Neural cell (in vitro differentiated cells): ENCODE measurements around the gene FBN1.

Experiments used
- CTCF ChIP-seq: fragments of 450-650 bp; IDR thresholded peaks from 2 replicates; pipeline ENCODE4 v1.5.1; 2014; ENCODE audit warnings: antibody characterized with exemption, mild to moderate bottlenecking, moderate library complexity; ENCODE audit not compliant: poor library complexity, severe bottlenecking
- EP300 ChIP-seq: fragments of 450-650 bp; conservative IDR thresholded peaks from 2 replicates; pipeline ENCODE4 v1.6.1; 2014; ENCODE audit warnings: antibody characterized with exemption, mild to moderate bottlenecking, moderate library complexity; ENCODE audit not compliant: poor library complexity, severe bottlenecking
- EZH2 ChIP-seq: fragments of 200-600, 300-800 bp; shearing (Covaris generic), sonication (generic); IDR thresholded peaks from 2 replicates; pipeline ENCODE4 v1.6.1; 2014; ENCODE audit warnings: antibody characterized with exemption, low read length, borderline replicate concordance, mild to moderate bottlenecking; ENCODE audit not compliant: insufficient read depth, poor library complexity, severe bottlenecking
- POLR2AphosphoS5 ChIP-seq: IDR thresholded peaks from 2 replicates; pipeline ENCODE4 v1.6.1; 2012
- RAD21 ChIP-seq: fragments of 450-650 bp; conservative IDR thresholded peaks from 2 replicates; pipeline ENCODE4 v1.6.1; 2014; ENCODE audit warnings: antibody characterized with exemption, mild to moderate bottlenecking, moderate library complexity
- REST ChIP-seq: IDR thresholded peaks from 2 replicates; pipeline ENCODE4 v1.6.1; 2012; ENCODE audit warnings: borderline replicate concordance
- TAF1 ChIP-seq: IDR thresholded peaks from 2 replicates; pipeline ENCODE4 v1.6.1; 2012; ENCODE audit warnings: low read depth

- TF ChIP-seq CTCF: no peak
- no peak for TF ChIP-seq EZH2
- no peak for TF ChIP-seq RAD21
- no peak for TF ChIP-seq EP300
- no peak for TF ChIP-seq TAF1
- no peak for TF ChIP-seq POLR2AphosphoS5
- TF ChIP-seq REST: no peak
Observed at GRCh38 chr15:48574187-48574586, 71.3 kb downstream of the FBN1 start.
